GM12892 (cell line): ENCODE data around the gene KCTD2.

Experiments used
- POLR2A ChIP-seq: IDR thresholded peaks from 2 replicates; pipeline ENCODE4 v1.6.1; 2011; ENCODE audit warnings: low read depth, low read length, control low read depth
- POLR2AphosphoS5 ChIP-seq: IDR thresholded peaks from 2 replicates; pipeline ENCODE4 v1.6.1; 2011; ENCODE audit warnings: low read depth, low read length, control low read depth

DNA sequence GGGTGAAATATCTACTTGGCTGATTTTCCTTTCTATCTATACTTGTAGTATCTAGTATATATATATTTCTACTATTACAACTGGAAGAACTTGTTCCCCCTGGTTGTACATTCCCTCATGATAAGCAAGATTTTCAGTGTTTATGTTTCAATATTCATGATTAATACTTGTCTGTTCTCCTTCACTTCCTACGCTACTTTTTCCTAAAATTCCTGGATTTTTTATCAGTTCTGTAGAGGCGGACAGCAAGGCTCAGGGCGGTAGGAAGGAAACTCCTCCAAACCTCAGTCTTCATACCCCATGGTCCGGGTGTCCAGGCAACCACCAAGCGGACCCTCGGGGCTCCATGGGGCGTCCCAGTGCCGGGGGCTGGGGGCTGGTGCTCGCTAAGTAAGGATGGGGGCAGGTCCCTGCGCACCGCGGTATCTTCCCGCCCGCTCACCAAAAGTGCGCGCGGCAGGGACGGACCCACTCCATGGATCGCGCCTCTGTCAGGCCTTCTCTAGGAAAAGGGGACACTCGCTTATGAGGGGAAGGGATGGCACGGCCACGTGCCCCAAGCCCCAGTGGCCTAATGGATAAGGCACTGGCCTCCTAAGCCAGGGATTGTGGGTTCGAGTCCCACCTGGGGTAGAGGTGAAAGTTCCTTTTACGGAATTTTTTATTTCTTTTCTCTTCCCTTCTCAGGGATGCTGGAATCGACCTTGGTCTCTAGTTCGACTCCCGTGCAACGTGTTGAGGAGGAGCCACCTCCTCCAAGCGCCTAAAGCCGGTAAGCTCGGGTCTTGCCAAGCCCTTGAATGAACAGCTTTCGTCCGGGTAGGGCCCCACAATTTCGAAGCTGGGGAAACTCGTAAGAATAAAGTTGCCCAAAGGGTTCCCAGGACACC, 13.4 kb upstream of the KCTD2 start:
- TF ChIP-seq POLR2AphosphoS5 (no peak; the same call in 1 of the 2 replicates), POLR2A (peak; percentile 4; the same call in 1 of the 2 replicates)
